GM12878 (cell line): ENCODE measurements around the gene ARHGEF18. TPM values are rescaled to one million over a fixed set of nuclear protein-coding genes. Genes with fewer than 3 reads are reported as not detected.
A peak's percentile ranks its signal among the peaks of the same experiment; 100 is the strongest.

Experiments used
- ATAC-seq: fragments of 200-7000 bp; cut with Tn5 transposase; 3 replicates; pipeline ENCODE4 v1.9.1; 2020; ENCODE audit warnings: mild to moderate bottlenecking, moderate library complexity
- BruUV-seq: library from RNA; stranded (reverse); fragments of 400-500 nt; replicated peaks from 2 replicates; lab custom pipeline; 2021; lab: Mats Ljungman, UMichigan
- CTCF ChIA-PET: fragments of 300-600 bp; sonication (Branson Sonifier 250); formaldehyde crosslinking; extraction: SDS; loops from one replicate; lab custom pipeline; 2021; ENCODE audit warnings: inconsistent platforms; lab: Yijun Ruan, JAX
- POLR2A ChIA-PET: fragments of 350-600 bp; formaldehyde crosslinking; extraction: SDS; loops from one replicate; lab custom pipeline; 2021; ENCODE audit warnings: inconsistent platforms; lab: Charles Lee
- RAD21 ChIA-PET: fragments of 300-600 bp; sonication (Branson Sonifier 250); formaldehyde crosslinking; loops from one replicate; lab custom pipeline; 2023; ENCODE audit warnings: antibody characterized with exemption; ENCODE audit not compliant: unreplicated experiment; lab: Charles Lee
- SMC1A ChIA-PET: fragments of 300-600 bp; sonication (Branson Sonifier 250); formaldehyde crosslinking; loops from one replicate; lab custom pipeline; 2023; ENCODE audit not compliant: unreplicated experiment, uncharacterized antibody; lab: Charles Lee
- DNase-seq: peaks from one replicate; pipeline ENCODE4 v3.0.0-alpha.2; 2011; ENCODE audit warnings: low read depth, low spot score
- FAIRE-seq: peaks from 3 replicates; lab custom pipeline; 2011; peaks lifted over from hg19 to GRCh38; lab: Jason Lieb, UNC
- H2AFZ ChIP-seq: 2 replicates; pipeline ENCODE4 v1.6.0; 2011; ENCODE audit warnings: low read depth, low read length, control low read depth; ENCODE audit not compliant: control insufficient read depth
- H3K27ac ChIP-seq: 2 replicates; pipeline ENCODE4 v1.5.1; 2011; ENCODE audit warnings: control low read depth; ENCODE audit not compliant: control insufficient read depth, insufficient read depth
- H3K27me3 ChIP-seq, 2 experiments: replicated peaks in 1 of 2; 2 replicates each; pipeline versions ENCODE4 v1.6.0 to v1.6.1; 2011; ENCODE audit warnings: low read length in 1 of 2; ENCODE audit not compliant: control insufficient read depth in 2 of 2, insufficient read depth in 2 of 2
- H3K36me3 ChIP-seq, 2 experiments: 2 replicates each; pipeline ENCODE4 v1.5.1; 2011; ENCODE audit warnings: low read length in 1 of 2; ENCODE audit not compliant: control insufficient read depth in 2 of 2, insufficient read depth in 2 of 2
- H3K4me1 ChIP-seq: 2 replicates; pipeline ENCODE4 v1.6.1; 2011; ENCODE audit warnings: mild to moderate bottlenecking, low read length, moderate library complexity, mixed read lengths; ENCODE audit not compliant: control insufficient read depth, insufficient read depth
- H3K4me2 ChIP-seq: 2 replicates; pipeline ENCODE4 v1.6.0; 2011; ENCODE audit warnings: control low read depth; ENCODE audit not compliant: control insufficient read depth, insufficient read depth
- H3K4me3 ChIP-seq: fragments of 200-600 bp; sonication (generic); 2 replicates; pipeline ENCODE4 v1.5.1; 2016
- H3K79me2 ChIP-seq: 2 replicates; pipeline ENCODE4 v1.6.0; 2011; ENCODE audit warnings: low read length; ENCODE audit not compliant: control insufficient read depth, insufficient read depth
- H3K9ac ChIP-seq: 2 replicates; pipeline ENCODE4 v1.8.0; 2011; ENCODE audit warnings: low read length, control low read depth, mixed read lengths; ENCODE audit not compliant: control insufficient read depth, insufficient read depth
- H3K9me3 ChIP-seq: replicated peaks from 3 replicates; pipeline ENCODE4 v1.5.1; 2011; ENCODE audit warnings: mild to moderate bottlenecking, low read length; ENCODE audit not compliant: control insufficient read depth, insufficient read depth
- H4K20me1 ChIP-seq: 2 replicates; pipeline ENCODE4 v1.6.0; 2011; ENCODE audit not compliant: control insufficient read depth, insufficient read depth
- ATF7 ChIP-seq: fragments of 450-650 bp; IDR thresholded peaks from 2 replicates; pipeline ENCODE4 v1.6.1; 2016; ENCODE audit warnings: low read depth, mild to moderate bottlenecking
- CBX3 ChIP-seq: fragments of 200-600 bp; sonication (generic); IDR thresholded peaks from 2 replicates; pipeline ENCODE4 v1.6.1; 2016; ENCODE audit warnings: low read depth, borderline replicate concordance
- CEBPZ ChIP-seq: fragments of 150-350 bp; IDR thresholded peaks from 2 replicates; pipeline ENCODE4 v1.6.1; 2016; ENCODE audit warnings: low read depth, low read length
- FOS ChIP-seq: IDR thresholded peaks from 3 replicates; pipeline ENCODE4 v1.6.1; 2011; ENCODE audit warnings: borderline replicate concordance; ENCODE audit not compliant: insufficient read length; ENCODE audit errors: extremely low read depth
- JUNB ChIP-seq: IDR thresholded peaks from 2 replicates; pipeline ENCODE4 v1.6.1; 2016; ENCODE audit warnings: antibody characterized with exemption, mild to moderate bottlenecking
- RCOR1 ChIP-seq: conservative IDR thresholded peaks from 2 replicates; pipeline ENCODE4 v1.6.1; 2012; ENCODE audit warnings: low read depth, low read length, improper control_type of control experiment
- SREBF1 ChIP-seq: IDR thresholded peaks from 2 replicates; pipeline ENCODE4 v1.6.1; 2012; ENCODE audit warnings: mild to moderate bottlenecking, low read length
- ZNF217 ChIP-seq: fragments of 450-650 bp; IDR thresholded peaks from 2 replicates; pipeline ENCODE4 v1.6.1; 2017; ENCODE audit warnings: antibody characterized with exemption, mild to moderate bottlenecking
- WGBS: methylation state at CpG from one replicate; pipeline ENCODE4 v1.1.6; 2016; ENCODE audit warnings: low lambda C conversion rate; ENCODE audit not compliant: insufficient replicate concordance, insufficient coverage; ENCODE audit errors: missing lambda C conversion rate; 5-methylcytosine and 5-hydroxymethylcytosine counted together
- in situ Hi-C: fragments of 300-500 bp; cut with MboI; formaldehyde crosslinking; loops from 9 replicates; pipeline ENCODE4 v1.14.3; 2018; ENCODE audit warnings: mixed read lengths
- intact Hi-C: fragments of 100-400 bp; cut with micrococcal nuclease; formaldehyde crosslinking; loops from one replicate; pipeline ENCODE4 v1.14.2; 2022; ENCODE audit not compliant: unreplicated experiment
- polyA plus RNA-seq, 11 experiments: library from polyadenylated mRNA; depleted of rRNA in 4 of 11; unstranded in 6 of 11; stranded (reverse) in 5 of 11; fragments of >200 nt; fragmentation: Nextera tagmentation in 4 of 11; fragmentation: Illumina TruSeq in 1 of 11; extraction: Ambion mirVana in 4 of 11; extraction: Trizol in 1 of 11; gene quantifications; 1 replicate in 1 of 11; 2 replicates in 10 of 11; pipeline versions ENCODE4 v1.2.1 to v1.2.3, GENCODE V29; 2011 to 2016; ENCODE audit warnings: inconsistent platforms in 2 of 11, missing spikeins in 2 of 11, low read depth in 1 of 11
- total RNA-seq, 4 experiments: library from RNA; depleted of rRNA in 3 of 4; stranded (reverse); fragments of >200 nt in 3 of 4; fragmentation: Illumina TruSeq in 1 of 4; extraction: Trizol in 1 of 4; gene quantifications; 2 replicates each; pipeline versions ENCODE4 v1.2.1 to v1.2.3, GENCODE V29; 2013 to 2021
- TF ChIP-seq, protein P1 (sequence below): IDR thresholded peaks from 2 replicates; pipeline ENCODE4 v1.6.1; 2012; ENCODE audit warnings: low read depth, low read length, improper control_type of control experiment
- TF ChIP-seq, protein P2 (sequence below): fragments of 450-650 bp; IDR thresholded peaks from 2 replicates; pipeline ENCODE4 v1.6.1; 2016; ENCODE audit warnings: mild to moderate bottlenecking
- TF ChIP-seq, protein P3 (sequence below): IDR thresholded peaks from 2 replicates; pipeline ENCODE4 v1.6.1; 2011; ENCODE audit warnings: low read depth, mild to moderate bottlenecking, low read length, moderate library complexity, borderline replicate concordance; ENCODE audit errors: extremely low read depth
- TF ChIP-seq, protein P4 (sequence below): fragments of 450-650 bp; IDR thresholded peaks from 2 replicates; pipeline ENCODE4 v1.6.1; 2017; ENCODE audit warnings: mild to moderate bottlenecking

ARHGEF18 gene
- total and polyA plus RNA-seq, 10 of the 15 experiments (the other 5 are each of a cell fraction or from before 2014, with no cell fraction given) = 0.31 to 32.3 (median 13.4) TPM

GRCh38 chr19:7355151-7355820 is 6.5 kb downstream of the ARHGEF18 start:
- CTCF ChIA-PET = interaction anchor here (0.9 to 5.1 kb wide), 19 partner anchors 10 to 422 kb away, joined by 3 to 60 read pairs (median 6); partner anchors contain the start of gene CAMSAP3
- Histone ChIP-seq H4K20me1 (no peaks in the 10 kb centered on the region), H3K79me2 (no peaks in the 10 kb centered on the region; the same call in 1 of the 2 replicates), H3K27ac (no peak overlapping the region), H3K27me3 (no peaks in the 10 kb centered on the region), H3K4me1 (peaks cover 11% of the 10 kb centered on the region), H3K9me3 (peaks cover 4% of the 10 kb centered on the region), H3K9ac (no peak overlapping the region), H3K36me3 (no peaks in the 10 kb centered on the region), H2AFZ (no peak overlapping the region), H3K4me2 (no peak overlapping the region), H3K4me3 (no peak overlapping the region)
- DNase-seq = no peak
- 86% methylated on average over 13 of the region's 13 CpGs for WGBS
- RAD21 ChIA-PET = interaction anchor here (1.1 to 2.9 kb wide), 6 partner anchors 10 to 246 kb away, joined by 3 to 20 read pairs (median 10); no protein-coding TSS in a partner anchor
- ATAC-seq = peak; percentile 10; the same call in 2 of the 3 replicates
- no TSS peak for BruUV-seq
- intact Hi-C loops = loop anchor here (2.0 kb wide), 1 partner anchor 26 kb away; no protein-coding TSS in a partner anchor
- POLR2A ChIA-PET = no interaction called here
- in situ Hi-C loops = no loop called here
- SMC1A ChIA-PET = interaction anchor here (0.6 to 2.5 kb wide), 8 partner anchors 10 to 326 kb away, joined by 3 to 14 read pairs (median 6); partner anchors contain the start of gene TRAPPC5
- no peak for FAIRE-seq
- TF ChIP-seq ZNF217 (no peak), FOS (no peak), JUNB (no peak; the same call in 1 of the 2 replicates), CEBPZ (no peak), RCOR1 (no peak), SREBF1 (no peak), CBX3 (no peak), ATF7 (no peak; the same call in 1 of the 2 replicates)
- TF ChIP-seq, protein P1, sequence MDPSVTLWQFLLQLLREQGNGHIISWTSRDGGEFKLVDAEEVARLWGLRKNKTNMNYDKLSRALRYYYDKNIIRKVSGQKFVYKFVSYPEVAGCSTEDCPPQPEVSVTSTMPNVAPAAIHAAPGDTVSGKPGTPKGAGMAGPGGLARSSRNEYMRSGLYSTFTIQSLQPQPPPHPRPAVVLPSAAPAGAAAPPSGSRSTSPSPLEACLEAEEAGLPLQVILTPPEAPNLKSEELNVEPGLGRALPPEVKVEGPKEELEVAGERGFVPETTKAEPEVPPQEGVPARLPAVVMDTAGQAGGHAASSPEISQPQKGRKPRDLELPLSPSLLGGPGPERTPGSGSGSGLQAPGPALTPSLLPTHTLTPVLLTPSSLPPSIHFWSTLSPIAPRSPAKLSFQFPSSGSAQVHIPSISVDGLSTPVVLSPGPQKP = no peak
- TF ChIP-seq, protein P2, sequence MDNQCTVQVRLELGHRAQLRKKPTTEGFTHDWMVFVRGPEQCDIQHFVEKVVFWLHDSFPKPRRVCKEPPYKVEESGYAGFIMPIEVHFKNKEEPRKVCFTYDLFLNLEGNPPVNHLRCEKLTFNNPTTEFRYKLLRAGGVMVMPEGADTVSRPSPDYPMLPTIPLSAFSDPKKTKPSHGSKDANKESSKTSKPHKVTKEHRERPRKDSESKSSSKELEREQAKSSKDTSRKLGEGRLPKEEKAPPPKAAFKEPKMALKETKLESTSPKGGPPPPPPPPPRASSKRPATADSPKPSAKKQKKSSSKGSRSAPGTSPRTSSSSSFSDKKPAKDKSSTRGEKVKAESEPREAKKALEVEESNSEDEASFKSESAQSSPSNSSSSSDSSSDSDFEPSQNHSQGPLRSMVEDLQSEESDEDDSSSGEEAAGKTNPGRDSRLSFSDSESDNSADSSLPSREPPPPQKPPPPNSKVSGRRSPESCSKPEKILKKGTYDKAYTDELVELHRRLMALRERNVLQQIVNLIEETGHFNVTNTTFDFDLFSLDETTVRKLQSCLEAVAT = no peak
- TF ChIP-seq, protein P3, sequence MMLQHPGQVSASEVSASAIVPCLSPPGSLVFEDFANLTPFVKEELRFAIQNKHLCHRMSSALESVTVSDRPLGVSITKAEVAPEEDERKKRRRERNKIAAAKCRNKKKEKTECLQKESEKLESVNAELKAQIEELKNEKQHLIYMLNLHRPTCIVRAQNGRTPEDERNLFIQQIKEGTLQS = no peak
- TF ChIP-seq, protein P4, sequence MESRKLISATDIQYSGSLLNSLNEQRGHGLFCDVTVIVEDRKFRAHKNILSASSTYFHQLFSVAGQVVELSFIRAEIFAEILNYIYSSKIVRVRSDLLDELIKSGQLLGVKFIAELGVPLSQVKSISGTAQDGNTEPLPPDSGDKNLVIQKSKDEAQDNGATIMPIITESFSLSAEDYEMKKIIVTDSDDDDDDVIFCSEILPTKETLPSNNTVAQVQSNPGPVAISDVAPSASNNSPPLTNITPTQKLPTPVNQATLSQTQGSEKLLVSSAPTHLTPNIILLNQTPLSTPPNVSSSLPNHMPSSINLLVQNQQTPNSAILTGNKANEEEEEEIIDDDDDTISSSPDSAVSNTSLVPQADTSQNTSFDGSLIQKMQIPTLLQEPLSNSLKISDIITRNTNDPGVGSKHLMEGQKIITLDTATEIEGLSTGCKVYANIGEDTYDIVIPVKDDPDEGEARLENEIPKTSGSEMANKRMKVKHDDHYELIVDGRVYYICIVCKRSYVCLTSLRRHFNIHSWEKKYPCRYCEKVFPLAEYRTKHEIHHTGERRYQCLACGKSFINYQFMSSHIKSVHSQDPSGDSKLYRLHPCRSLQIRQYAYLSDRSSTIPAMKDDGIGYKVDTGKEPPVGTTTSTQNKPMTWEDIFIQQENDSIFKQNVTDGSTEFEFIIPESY = no peak
